SJSA1 (cell line): ENCODE results near the gene DUS1L. TPM values are rescaled to one million over a fixed set of nuclear protein-coding genes. Genes with fewer than 3 reads are reported as not detected.

Source experiments
- DNase-seq, 2 experiments: peaks; one replicate each; pipeline ENCODE4 v3.0.0-alpha.2; 2015 to 2020; ENCODE audit warnings: low spot score in 2 of 2, low read depth in 1 of 2
- H3K27ac ChIP-seq: fragments of 250-450 bp; sonication (Bioruptor Pico); 2 replicates; pipeline ENCODE4 v1.5.1; 2020; ENCODE audit warnings: mild to moderate bottlenecking, moderate library complexity
- H3K27me3 ChIP-seq: fragments of 250-450 bp; sonication (Bioruptor Pico); replicated peaks from 2 replicates; pipeline ENCODE4 v1.5.1; 2020; ENCODE audit warnings: mild to moderate bottlenecking, moderate library complexity
- H3K36me3 ChIP-seq: fragments of 250-450 bp; sonication (Bioruptor Pico); 2 replicates; pipeline ENCODE4 v1.5.1; 2020; ENCODE audit warnings: mild to moderate bottlenecking
- H3K4me1 ChIP-seq: fragments of 250-450 bp; sonication (Bioruptor Pico); replicated peaks from 2 replicates; pipeline ENCODE4 v1.6.1; 2021; ENCODE audit warnings: mild to moderate bottlenecking
- H3K4me3 ChIP-seq: fragments of 250-450 bp; sonication (Bioruptor Pico); 2 replicates; pipeline ENCODE4 v1.5.1; 2020; ENCODE audit warnings: mild to moderate bottlenecking
- H3K9me3 ChIP-seq: fragments of 250-450 bp; sonication (Bioruptor Pico); replicated peaks from 2 replicates; pipeline ENCODE4 v1.5.1; 2020; ENCODE audit warnings: mild to moderate bottlenecking
- total RNA-seq: library from RNA; depleted of rRNA; stranded (reverse); fragments of >200 nt; shearing (Covaris generic); gene quantifications from 2 replicates; pipeline ENCODE4 v1.2.3, GENCODE V29; 2014

The DUS1L gene
- total RNA-seq, 1 experiment from 2014 or later = 181 TPM

- Histone ChIP-seq H3K4me1 (peaks cover 13% of the 10 kb centered on the region), H3K27ac (no peak overlapping the region), H3K9me3 (no peaks in the 10 kb centered on the region), H3K4me3 (no peak overlapping the region), H3K27me3 (no peaks in the 10 kb centered on the region), H3K36me3 (peaks cover 39% of the 10 kb centered on the region)
- no peak for DNase-seq
Measured at GRCh38 chr17:82016875-82017459, 48.6 kb downstream of the DUS1L start.

GRCh38 chr17:82016061-82016874 lies 49.3 kb downstream of the DUS1L start:
- H3K4me1 ChIP-seq = peaks cover 6% of the 10 kb centered on the region
- H3K36me3 ChIP-seq = peaks cover 41% of the 10 kb centered on the region
- H3K27me3 ChIP-seq = no peaks in the 10 kb centered on the region
- no peak for DNase-seq
- H3K9me3 ChIP-seq = no peaks in the 10 kb centered on the region
- H3K4me3 ChIP-seq = no peak overlapping the region
- no peak overlapping the region for H3K27ac ChIP-seq

- Histone ChIP-seq H3K27me3 (no peaks in the 10 kb centered on the region), H3K27ac (no peak overlapping the region), H3K36me3 (peaks cover 40% of the 10 kb centered on the region), H3K4me3 (no peak overlapping the region), H3K4me1 (no peaks in the 10 kb centered on the region), H3K9me3 (no peaks in the 10 kb centered on the region)
- DNase-seq = no peak
Measured at GRCh38 chr17:82015311-82015971, 50.2 kb downstream of the DUS1L start.

- no peak overlapping the region for H3K4me3 ChIP-seq
- no peaks in the 10 kb centered on the region for H3K4me1 ChIP-seq
- DNase-seq = no peak
- no peaks in the 10 kb centered on the region for H3K27me3 ChIP-seq
- H3K9me3 ChIP-seq = no peaks in the 10 kb centered on the region
- no peak overlapping the region for H3K27ac ChIP-seq
- peaks cover 38% of the 10 kb centered on the region for H3K36me3 ChIP-seq
Measured at GRCh38 chr17:82014971-82015310, 50.7 kb downstream of the DUS1L start.

GRCh38 chr17:82014432-82014831 lies 51.2 kb downstream of the DUS1L start:
- Histone ChIP-seq H3K27me3 (no peaks in the 10 kb centered on the region), H3K36me3 (peaks cover 36% of the 10 kb centered on the region), H3K4me1 (no peaks in the 10 kb centered on the region), H3K4me3 (no peak overlapping the region), H3K27ac (no peak overlapping the region), H3K9me3 (no peaks in the 10 kb centered on the region)
- no peak for DNase-seq

GRCh38 chr17:82013772-82014321 lies 51.8 kb downstream of the DUS1L start:
- Histone ChIP-seq H3K27me3 (no peaks in the 10 kb centered on the region), H3K27ac (no peak overlapping the region)
- DNase-seq = no peak

GRCh38 chr17:82013341-82013740 lies 52.3 kb downstream of the DUS1L start:
- Histone ChIP-seq H3K4me1 (no peaks in the 10 kb centered on the region), H3K4me3 (no peak overlapping the region), H3K9me3 (no peaks in the 10 kb centered on the region), H3K27me3 (no peaks in the 10 kb centered on the region), H3K36me3 (peaks cover 25% of the 10 kb centered on the region), H3K27ac (no peak overlapping the region)
- DNase-seq = no peak

More at GRCh38 chr17:82013772-82014321, 51.8 kb downstream of the DUS1L start:
- Histone ChIP-seq H3K9me3 (no peaks in the 10 kb centered on the region), H3K4me1 (no peaks in the 10 kb centered on the region), H3K4me3 (no peak overlapping the region), H3K36me3 (peaks cover 30% of the 10 kb centered on the region)

GRCh38 chr17:82012640-82013295 lies 52.8 kb downstream of the DUS1L start:
- Histone ChIP-seq H3K36me3 (peaks cover 19% of the 10 kb centered on the region), H3K4me1 (peaks cover 2% of the 10 kb centered on the region; the same call in 1 of the 2 replicates), H3K4me3 (no peak overlapping the region), H3K27me3 (no peaks in the 10 kb centered on the region), H3K9me3 (no peaks in the 10 kb centered on the region), H3K27ac (no peak overlapping the region)
- no peak for DNase-seq

- DNase-seq = no peak
- Histone ChIP-seq H3K27ac (no peak overlapping the region), H3K9me3 (no peaks in the 10 kb centered on the region), H3K27me3 (no peaks in the 10 kb centered on the region), H3K36me3 (peaks cover 14% of the 10 kb centered on the region; the same call in 1 of the 2 replicates), H3K4me1 (peaks cover 7% of the 10 kb centered on the region), H3K4me3 (no peak overlapping the region)
Measured at GRCh38 chr17:82012261-82012639, 53.4 kb downstream of the DUS1L start.

- Histone ChIP-seq H3K27me3 (no peaks in the 10 kb centered on the region), H3K4me1 (peaks cover 13% of the 10 kb centered on the region), H3K27ac (no peak overlapping the region), H3K9me3 (no peaks in the 10 kb centered on the region), H3K4me3 (no peak overlapping the region), H3K36me3 (peaks cover 11% of the 10 kb centered on the region; the same call in 1 of the 2 replicates)
- DNase-seq = no peak
Measured at GRCh38 chr17:82011617-82012187, 53.9 kb downstream of the DUS1L start.

GRCh38 chr17:82010575-82011525 lies 54.8 kb downstream of the DUS1L start:
- peaks cover 8% of the 10 kb centered on the region; the same call in 1 of the 2 replicates for H3K36me3 ChIP-seq

GRCh38 chr17:82009413-82009812 lies 56.2 kb downstream of the DUS1L start:
- H3K27me3 ChIP-seq = no peaks in the 10 kb centered on the region

More at GRCh38 chr17:82010575-82011525, 54.8 kb downstream of the DUS1L start:
- Histone ChIP-seq H3K9me3 (no peaks in the 10 kb centered on the region), H3K4me3 (no peak overlapping the region), H3K27ac (no peak overlapping the region), H3K4me1 (peaks cover 21% of the 10 kb centered on the region), H3K27me3 (no peaks in the 10 kb centered on the region)
- no peak for DNase-seq

More at GRCh38 chr17:82009413-82009812, 56.2 kb downstream of the DUS1L start:
- no peak for DNase-seq
- Histone ChIP-seq H3K27ac (no peak overlapping the region), H3K4me1 (peaks cover 36% of the 10 kb centered on the region), H3K4me3 (no peak overlapping the region), H3K36me3 (peaks cover 8% of the 10 kb centered on the region; the same call in 1 of the 2 replicates), H3K9me3 (no peaks in the 10 kb centered on the region)
